Osteoblast (primary cell): ENCODE measurements around the gene SPTBN1. TPM values are rescaled to one million over a fixed set of nuclear protein-coding genes. Genes with fewer than 3 reads are reported as not detected.

ENCODE experiments used
- DNase-seq: peaks from one replicate; pipeline ENCODE4 v3.0.0; 2011; ENCODE audit warnings: low spot score, mixed read lengths; ENCODE audit not compliant: insufficient read length; ENCODE audit errors: missing footprints
- H2AFZ ChIP-seq: 2 replicates; pipeline ENCODE4 v1.6.0; 2011; ENCODE audit warnings: mild to moderate bottlenecking, low read length
- H3K27ac ChIP-seq: 2 replicates; pipeline ENCODE4 v1.5.1; 2011; ENCODE audit warnings: mild to moderate bottlenecking, low read depth, low read length, moderate library complexity
- H3K27me3 ChIP-seq: 2 replicates; pipeline ENCODE4 v1.6.0; 2012; ENCODE audit warnings: mild to moderate bottlenecking, control low read depth, inconsistent platforms, low read length, moderate library complexity; ENCODE audit not compliant: insufficient read depth
- H3K36me3 ChIP-seq: 2 replicates; pipeline ENCODE4 v1.5.1; 2011; ENCODE audit warnings: mild to moderate bottlenecking, low read length, control low read depth, moderate library complexity; ENCODE audit not compliant: insufficient read depth
- H3K4me1 ChIP-seq: 2 replicates; pipeline ENCODE4 v1.5.1; 2011; ENCODE audit warnings: mild to moderate bottlenecking, low read length, control low read depth, moderate library complexity; ENCODE audit not compliant: insufficient read depth
- H3K4me2 ChIP-seq: 2 replicates; pipeline ENCODE4 v1.6.0; 2011; ENCODE audit warnings: mild to moderate bottlenecking, low read length; ENCODE audit not compliant: insufficient read depth
- H3K4me3 ChIP-seq: fragments of 200-600 bp; sonication (generic); 3 replicates; pipeline ENCODE4 v1.5.1; 2012; ENCODE audit warnings: mild to moderate bottlenecking, low read length, inconsistent platforms; ENCODE audit not compliant: insufficient read depth
- H3K79me2 ChIP-seq: 2 replicates; pipeline ENCODE4 v1.6.0; 2012; ENCODE audit warnings: mild to moderate bottlenecking, low read length, control low read depth, inconsistent platforms; ENCODE audit not compliant: insufficient read depth
- H3K9me3 ChIP-seq: 2 replicates; pipeline ENCODE4 v1.5.1; 2011; ENCODE audit warnings: low read depth, low read length, control low read depth
- H4K20me1 ChIP-seq: 2 replicates; pipeline ENCODE4 v1.6.0; 2012; ENCODE audit warnings: mild to moderate bottlenecking, low read length, control low read depth; ENCODE audit not compliant: insufficient read depth
- total RNA-seq: library from RNA; depleted of rRNA; stranded (reverse); fragments of >200 nt; gene quantifications from 2 replicates; pipeline ENCODE4 v1.2.3, GENCODE V29; 2012
- TF ChIP-seq, protein P1 (sequence below): IDR thresholded peaks from 2 replicates; pipeline ENCODE4 v1.5.1; 2011; ENCODE audit warnings: mild to moderate bottlenecking, low read depth, low read length, moderate library complexity; ENCODE audit errors: extremely low read depth

Gene SPTBN1
- total RNA-seq, 1 donor, result 249 TPM

DNA sequence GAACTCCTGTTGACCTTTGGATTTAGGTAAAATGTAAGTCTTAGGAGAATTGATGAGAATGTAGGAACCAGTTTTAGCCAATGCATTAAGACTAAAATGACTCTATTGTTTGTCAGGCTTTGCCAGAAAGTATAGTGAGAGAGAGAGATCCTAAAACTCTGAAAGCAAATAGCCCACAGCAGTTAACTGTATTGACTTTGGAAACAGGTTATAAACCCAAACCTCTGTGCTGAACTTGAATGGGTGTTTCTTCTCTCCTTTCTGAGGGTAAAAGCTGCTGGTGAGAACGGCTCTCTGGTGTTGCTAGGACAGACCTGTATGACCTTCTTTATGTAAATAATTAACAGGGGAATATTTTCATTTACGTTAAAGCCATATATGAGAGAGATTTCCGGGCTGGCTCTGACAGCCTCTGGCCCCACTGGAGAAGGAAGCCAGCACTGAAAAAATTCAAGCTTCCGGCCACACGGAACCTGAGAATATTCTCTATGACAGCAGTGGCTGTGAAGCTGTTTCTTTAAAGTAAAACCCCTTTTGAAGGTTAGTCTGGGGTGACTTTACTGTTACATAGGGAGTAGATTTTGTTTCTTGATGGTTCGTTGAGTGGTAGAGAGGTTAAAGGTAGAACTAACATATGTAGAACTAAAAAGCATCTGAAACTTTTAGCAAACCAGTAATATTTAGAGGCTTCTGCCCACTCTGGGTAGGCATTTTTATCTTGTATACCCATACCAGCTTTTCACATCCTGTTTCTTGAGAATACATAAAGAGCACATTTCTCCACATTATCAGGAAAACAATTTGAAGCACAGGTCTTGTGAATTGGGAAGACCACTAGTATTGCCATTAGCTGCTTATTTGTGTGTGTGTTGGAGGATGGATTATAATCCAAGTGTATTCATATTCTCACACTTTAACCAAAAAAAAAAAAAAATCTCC, 123.8 kb downstream of the SPTBN1 start:
- TF ChIP-seq, protein P1, sequence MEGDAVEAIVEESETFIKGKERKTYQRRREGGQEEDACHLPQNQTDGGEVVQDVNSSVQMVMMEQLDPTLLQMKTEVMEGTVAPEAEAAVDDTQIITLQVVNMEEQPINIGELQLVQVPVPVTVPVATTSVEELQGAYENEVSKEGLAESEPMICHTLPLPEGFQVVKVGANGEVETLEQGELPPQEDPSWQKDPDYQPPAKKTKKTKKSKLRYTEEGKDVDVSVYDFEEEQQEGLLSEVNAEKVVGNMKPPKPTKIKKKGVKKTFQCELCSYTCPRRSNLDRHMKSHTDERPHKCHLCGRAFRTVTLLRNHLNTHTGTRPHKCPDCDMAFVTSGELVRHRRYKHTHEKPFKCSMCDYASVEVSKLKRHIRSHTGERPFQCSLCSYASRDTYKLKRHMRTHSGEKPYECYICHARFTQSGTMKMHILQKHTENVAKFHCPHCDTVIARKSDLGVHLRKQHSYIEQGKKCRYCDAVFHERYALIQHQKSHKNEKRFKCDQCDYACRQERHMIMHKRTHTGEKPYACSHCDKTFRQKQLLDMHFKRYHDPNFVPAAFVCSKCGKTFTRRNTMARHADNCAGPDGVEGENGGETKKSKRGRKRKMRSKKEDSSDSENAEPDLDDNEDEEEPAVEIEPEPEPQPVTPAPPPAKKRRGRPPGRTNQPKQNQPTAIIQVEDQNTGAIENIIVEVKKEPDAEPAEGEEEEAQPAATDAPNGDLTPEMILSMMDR, result no peak
- no peak overlapping the region for H3K4me2 ChIP-seq
- no peaks in the 10 kb centered on the region for H3K9me3 ChIP-seq
- H3K27me3 ChIP-seq, result no peaks in the 10 kb centered on the region
- DNase-seq, result no peak
- peaks cover 97% of the 10 kb centered on the region for H3K79me2 ChIP-seq
- peak overlapping the region; percentile 30 for H3K27ac ChIP-seq
- H3K4me3 ChIP-seq, result no peak overlapping the region
- H3K36me3 ChIP-seq, result no peaks in the 10 kb centered on the region
- H2AFZ ChIP-seq, result no peak overlapping the region
- peaks cover 37% of the 10 kb centered on the region for H3K4me1 ChIP-seq
- peaks cover 27% of the 10 kb centered on the region for H4K20me1 ChIP-seq

DNA sequence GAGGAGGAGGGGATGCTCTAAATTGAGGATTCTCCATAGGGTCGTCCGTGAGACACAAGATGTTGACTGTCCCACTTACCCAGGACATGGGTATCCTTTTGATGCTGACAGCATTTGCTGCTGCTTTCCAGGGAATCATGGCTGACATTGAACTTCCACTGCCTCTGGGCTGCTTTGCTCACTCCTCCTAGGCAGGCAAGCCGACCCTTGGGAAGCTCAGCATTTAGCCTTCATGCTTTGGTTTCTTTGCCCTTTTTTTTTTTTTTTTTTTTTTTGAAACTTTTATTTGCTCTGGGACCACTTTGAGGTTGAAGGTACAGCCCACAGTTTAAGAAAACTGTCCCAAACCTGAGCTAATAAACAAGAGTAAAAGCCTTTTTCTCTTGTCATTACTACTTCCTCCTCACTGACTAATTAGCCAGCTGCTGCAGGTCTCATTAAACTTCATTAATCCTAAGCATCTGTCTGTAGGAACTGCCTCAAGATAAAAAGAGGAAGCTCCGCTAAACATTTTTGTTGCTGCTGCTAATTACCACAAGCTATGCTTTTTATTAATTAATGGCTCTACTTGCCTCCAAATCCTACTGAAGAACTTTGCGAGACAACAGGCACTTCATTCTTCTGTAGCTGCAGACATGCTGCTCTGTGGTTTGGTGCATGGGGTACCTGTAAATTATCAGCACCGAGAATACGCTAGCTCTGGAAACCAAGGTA, 125.4 kb downstream of the SPTBN1 start:
- Histone ChIP-seq H2AFZ (no peak overlapping the region), H3K9me3 (no peaks in the 10 kb centered on the region), H3K4me2 (no peak overlapping the region), H3K27ac (no peak overlapping the region), H3K79me2 (peaks cover 97% of the 10 kb centered on the region), H3K4me1 (peaks cover 45% of the 10 kb centered on the region), H3K36me3 (no peaks in the 10 kb centered on the region), H3K4me3 (no peak overlapping the region), H4K20me1 (peaks cover 29% of the 10 kb centered on the region), H3K27me3 (no peaks in the 10 kb centered on the region)
- TF ChIP-seq, protein P1, result no peak
- DNase-seq, result no peak

DNA sequence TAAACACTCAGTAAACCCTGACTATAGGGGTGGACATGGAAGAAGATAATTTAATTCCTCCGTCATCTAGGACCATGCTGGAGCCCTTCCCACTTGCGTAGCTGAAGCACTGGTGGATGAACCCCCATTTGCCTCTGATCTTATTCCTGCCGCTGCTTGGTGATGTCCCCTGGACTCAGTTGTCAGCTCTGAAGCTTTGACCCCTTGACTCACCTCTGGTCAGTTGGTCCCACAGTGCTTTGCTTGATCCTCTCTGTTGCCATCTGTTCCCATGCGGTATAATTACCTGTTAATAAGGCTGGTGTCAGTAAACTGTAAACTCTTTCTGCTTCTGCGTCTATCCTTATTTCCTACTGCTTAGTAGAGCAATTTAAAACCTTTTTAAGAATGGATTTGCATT, 126.9 kb downstream of the SPTBN1 start:
- Histone ChIP-seq H3K79me2 (peaks cover 97% of the 10 kb centered on the region), H3K9me3 (no peaks in the 10 kb centered on the region), H3K36me3 (no peaks in the 10 kb centered on the region), H3K27ac (no peak overlapping the region), H2AFZ (no peak overlapping the region), H3K27me3 (no peaks in the 10 kb centered on the region), H3K4me1 (peaks cover 44% of the 10 kb centered on the region), H3K4me3 (no peak overlapping the region), H3K4me2 (no peak overlapping the region), H4K20me1 (peaks cover 35% of the 10 kb centered on the region)
- TF ChIP-seq, protein P1, result no peak
- no peak for DNase-seq

DNA sequence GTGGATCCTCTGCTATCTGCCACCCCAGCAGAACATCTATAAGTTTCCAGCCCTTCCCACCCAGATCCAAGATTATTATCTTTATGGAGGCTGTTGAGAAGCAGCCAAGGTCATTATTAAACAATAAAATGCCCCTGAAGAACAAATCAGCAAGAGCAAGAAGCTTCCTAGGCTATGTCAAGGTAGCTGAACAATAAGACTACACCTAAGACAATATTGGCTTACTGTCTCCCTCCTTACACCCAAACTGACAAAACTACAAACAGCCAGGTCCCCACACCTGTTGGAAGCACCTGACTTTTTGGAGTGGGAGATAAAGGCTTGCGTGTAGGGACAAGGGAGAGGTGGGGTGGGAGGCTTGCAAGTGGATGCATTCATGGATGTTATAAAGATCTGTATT, 128.5 kb downstream of the SPTBN1 start:
- Histone ChIP-seq H3K4me1 (peaks cover 35% of the 10 kb centered on the region), H2AFZ (no peak overlapping the region), H3K27me3 (no peaks in the 10 kb centered on the region), H3K4me3 (no peak overlapping the region), H3K9me3 (no peaks in the 10 kb centered on the region), H4K20me1 (peaks cover 42% of the 10 kb centered on the region), H3K27ac (no peak overlapping the region), H3K4me2 (peak overlapping the region; percentile 66), H3K79me2 (peaks cover 97% of the 10 kb centered on the region), H3K36me3 (peaks cover 5% of the 10 kb centered on the region)
- DNase-seq, result no peak
- TF ChIP-seq, protein P1, result no peak
